Right atrium auricular region (tissue), 2 donors: ENCODE data around the gene ITPK1. TPM values are rescaled to one million over a fixed set of nuclear protein-coding genes. Genes with fewer than 3 reads are reported as not detected.

Experiments
- DNase-seq: peaks from one replicate; pipeline ENCODE4 v3.0.0-alpha.2; 2019; ENCODE audit warnings: low spot score
- H3K27ac ChIP-seq, 2 donors: fragments of 200-600 bp; sonication (generic); 1 replicate in 1 of 2; 2 replicates in 1 of 2; pipeline ENCODE4 v1.5.1; 2016 to 2019
- H3K27me3 ChIP-seq, 2 donors: fragments of 200-600 bp; sonication (generic); one replicate each; pipeline versions ENCODE4 v1.5.1 to v1.6.0; 2017 to 2019
- H3K36me3 ChIP-seq: fragments of 200-600 bp; sonication (generic); one replicate; pipeline ENCODE4 v1.5.1; 2016
- H3K4me1 ChIP-seq, 2 donors: fragments of 200-600 bp; sonication (generic); one replicate each; pipeline versions ENCODE4 v1.5.1 to v1.6.0; 2017 to 2019
- H3K4me3 ChIP-seq, 2 donors: fragments of 200-600 bp; sonication (generic); 1 replicate in 1 of 2; 2 replicates in 1 of 2; pipeline ENCODE4 v1.5.1; 2017 to 2019; ENCODE audit warnings: mild to moderate bottlenecking in 1 of 2, moderate library complexity in 1 of 2
- H3K9me3 ChIP-seq, 2 donors: fragments of 200-600 bp; sonication (generic); one replicate each; pipeline ENCODE4 v1.5.1; 2019
- CTCF ChIP-seq, 2 donors: fragments of 200-600 bp; sonication (generic); IDR thresholded peaks; one replicate each; pipeline ENCODE4 v1.5.1; 2019; ENCODE audit warnings: antibody characterized with exemption in 2 of 2
- total RNA-seq, 2 donors: library from RNA; depleted of rRNA; stranded (reverse); fragments of >200 nt; gene quantifications; one replicate each; pipeline ENCODE4 v1.1.0, GENCODE V29; 2016

ITPK1 gene
- total RNA-seq, 2 donors from 2014 or later = 58.3 to 76.0 TPM

GRCh38 chr14:92902726-92903125, 213.0 kb downstream of the ITPK1 start:
- no peaks in the 10 kb centered on the region for H3K9me3 ChIP-seq
- H3K27me3 ChIP-seq = no peaks in the 10 kb centered on the region
- no peaks in the 10 kb centered on the region for H3K36me3 ChIP-seq
- no peak overlapping the region for H3K27ac ChIP-seq
- H3K4me3 ChIP-seq = no peak overlapping the region
- DNase-seq = no peak
- TF ChIP-seq CTCF (IDR thresholded peaks at IDR 0.05) = no peak
- no peaks in the 10 kb centered on the region for H3K4me1 ChIP-seq

GRCh38 chr14:92902191-92902590, 213.5 kb downstream of the ITPK1 start:
- no peak overlapping the region for H3K4me3 ChIP-seq
- no peaks in the 10 kb centered on the region for H3K36me3 ChIP-seq
- no peaks in the 10 kb centered on the region for H3K4me1 ChIP-seq
- no peak for TF ChIP-seq CTCF (IDR thresholded peaks at IDR 0.05)
- H3K9me3 ChIP-seq = no peaks in the 10 kb centered on the region
- no peak overlapping the region for H3K27ac ChIP-seq
- no peak for DNase-seq
- no peaks in the 10 kb centered on the region for H3K27me3 ChIP-seq

- H3K27me3 ChIP-seq = no peaks in the 10 kb centered on the region
Observed at GRCh38 chr14:92900660-92901059, 215.1 kb downstream of the ITPK1 start.

GRCh38 chr14:92898566-92899131, 217.1 kb downstream of the ITPK1 start:
- Histone ChIP-seq H3K4me1 (no peaks in the 10 kb centered on the region), H3K27ac (no peak overlapping the region), H3K4me3 (no peak overlapping the region), H3K9me3 (no peaks in the 10 kb centered on the region), H3K27me3 (no peaks in the 10 kb centered on the region), H3K36me3 (no peaks in the 10 kb centered on the region)
- no peak for DNase-seq
- TF ChIP-seq CTCF (IDR thresholded peaks at IDR 0.05) = no peak

More at GRCh38 chr14:92900660-92901059, 215.1 kb downstream of the ITPK1 start:
- H3K4me3 ChIP-seq = no peak overlapping the region
- H3K9me3 ChIP-seq = no peaks in the 10 kb centered on the region
- DNase-seq = no peak
- H3K27ac ChIP-seq = no peak overlapping the region
- H3K4me1 ChIP-seq = no peaks in the 10 kb centered on the region
- TF ChIP-seq CTCF (IDR thresholded peaks at IDR 0.05) = no peak
- no peaks in the 10 kb centered on the region for H3K36me3 ChIP-seq

- Histone ChIP-seq H3K36me3 (no peaks in the 10 kb centered on the region), H3K4me3 (no peak overlapping the region), H3K27ac (no peak overlapping the region), H3K4me1 (no peaks in the 10 kb centered on the region), H3K27me3 (no peaks in the 10 kb centered on the region), H3K9me3 (peaks cover 0 to 2% of the 10 kb centered on the region in 2 donors)
- DNase-seq = no peak
- TF ChIP-seq CTCF (IDR thresholded peaks at IDR 0.05) = no peak
Observed at GRCh38 chr14:92897922-92898565, 217.7 kb downstream of the ITPK1 start.
